ENCODE measurements around the gene TMEM165.

Gene TMEM165

GRCh38 chr4:55450566-55450965 lies 54.8 kb downstream of the TMEM165 start:
- TF ChIP-seq CTCF (IDR thresholded peaks at IDR 0.05; ENCODE audit: borderline replicate concordance, insufficient read depth, low read depth, low read length), result no peak

DNA sequence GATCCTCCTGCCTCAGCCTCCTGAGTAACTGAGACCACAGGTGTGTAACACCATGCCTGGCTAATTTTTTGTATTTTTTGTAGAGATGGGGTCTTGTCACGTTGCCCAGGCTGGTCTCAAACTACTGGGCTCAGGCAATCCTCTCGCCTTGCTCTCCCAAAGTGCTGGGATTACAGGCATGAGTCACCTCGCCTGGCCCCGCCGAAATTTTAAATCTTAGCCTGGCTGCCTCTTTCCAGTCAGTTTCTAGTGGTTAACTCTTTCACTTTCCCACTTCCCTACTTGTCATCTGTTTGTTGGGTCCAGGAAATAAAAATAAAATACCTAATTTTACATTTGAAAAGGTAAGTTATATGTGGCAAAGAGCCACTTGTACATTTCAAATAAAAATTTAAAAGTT lies 62.4 kb downstream of the TMEM165 start:
- TF ChIP-seq CTCF (IDR thresholded peaks at IDR 0.05; ENCODE audit: borderline replicate concordance, insufficient read depth, low read depth, low read length), result no peak
- H3K4me3 ChIP-seq (ENCODE audit: low read depth, low read length), result no peak overlapping the region

More at GRCh38 chr4:55450566-55450965, 54.8 kb downstream of the TMEM165 start:
- no peak overlapping the region for H3K4me3 ChIP-seq (ENCODE audit: low read depth, low read length)

GRCh38 chr4:55458611-55459010 lies 62.9 kb downstream of the TMEM165 start:
- TF ChIP-seq CTCF (IDR thresholded peaks at IDR 0.05; ENCODE audit: borderline replicate concordance, insufficient read depth, low read depth, low read length), result no peak
- no peak overlapping the region for H3K4me3 ChIP-seq (ENCODE audit: low read depth, low read length)

GRCh38 chr4:55466001-55466400 lies 70.2 kb downstream of the TMEM165 start:
- no peak overlapping the region for H3K4me3 ChIP-seq (ENCODE audit: low read depth, low read length)
- no peak for TF ChIP-seq CTCF (IDR thresholded peaks at IDR 0.05; ENCODE audit: borderline replicate concordance, insufficient read depth, low read depth, low read length)

DNA sequence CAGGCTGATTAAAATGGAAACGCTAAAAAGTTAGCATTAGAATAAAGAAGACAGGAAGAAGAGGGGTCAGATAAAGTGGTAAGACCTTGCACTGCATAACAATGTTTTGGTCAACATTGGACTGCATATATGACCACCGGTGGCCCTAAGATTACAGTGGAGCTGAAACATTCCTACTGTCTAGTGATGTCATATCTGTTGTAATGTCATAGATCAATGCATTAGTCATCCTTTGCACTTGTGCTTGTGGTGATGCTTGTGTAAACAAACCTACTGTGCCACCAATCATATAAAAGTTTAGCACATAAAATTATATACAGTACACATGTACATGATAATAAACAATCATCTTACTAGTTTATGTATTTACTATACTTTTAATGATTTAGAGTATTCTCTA lies 73.0 kb downstream of the TMEM165 start:
- no peak for TF ChIP-seq CTCF (IDR thresholded peaks at IDR 0.05; ENCODE audit: borderline replicate concordance, insufficient read depth, low read depth, low read length)
- no peak overlapping the region for H3K4me3 ChIP-seq (ENCODE audit: low read depth, low read length)

DNA sequence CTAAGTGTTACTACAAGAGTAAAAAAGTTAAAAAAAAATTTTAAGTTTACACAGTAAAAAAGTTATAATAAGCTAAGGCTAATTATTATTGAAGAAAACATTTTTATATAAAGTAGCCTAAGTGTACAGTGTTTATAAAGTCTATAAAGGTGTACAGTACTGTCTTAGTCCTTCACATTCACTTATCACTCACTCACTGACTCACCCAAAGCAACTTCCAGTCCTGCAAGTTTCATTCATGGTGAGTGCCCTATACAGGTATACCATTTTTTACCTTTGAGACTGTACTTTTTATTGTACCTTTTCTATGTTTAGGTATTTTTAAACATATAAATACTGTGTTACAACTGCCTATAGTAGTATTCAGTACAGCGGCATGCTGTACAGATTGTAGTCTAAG lies 74.2 kb downstream of the TMEM165 start:
- H3K4me3 ChIP-seq (ENCODE audit: low read depth, low read length), result no peak overlapping the region
- no peak for TF ChIP-seq CTCF (IDR thresholded peaks at IDR 0.05; ENCODE audit: borderline replicate concordance, insufficient read depth, low read depth, low read length)

Measured in GM12875 (cell line).